ENCODE results near the gene NRXN3. TPM values are rescaled to one million over a fixed set of nuclear protein-coding genes. Genes with fewer than 3 reads are reported as not detected.

The NRXN3 gene
- total RNA-seq, 1 donor from 2014 or later, result 1.0 TPM

DNA sequence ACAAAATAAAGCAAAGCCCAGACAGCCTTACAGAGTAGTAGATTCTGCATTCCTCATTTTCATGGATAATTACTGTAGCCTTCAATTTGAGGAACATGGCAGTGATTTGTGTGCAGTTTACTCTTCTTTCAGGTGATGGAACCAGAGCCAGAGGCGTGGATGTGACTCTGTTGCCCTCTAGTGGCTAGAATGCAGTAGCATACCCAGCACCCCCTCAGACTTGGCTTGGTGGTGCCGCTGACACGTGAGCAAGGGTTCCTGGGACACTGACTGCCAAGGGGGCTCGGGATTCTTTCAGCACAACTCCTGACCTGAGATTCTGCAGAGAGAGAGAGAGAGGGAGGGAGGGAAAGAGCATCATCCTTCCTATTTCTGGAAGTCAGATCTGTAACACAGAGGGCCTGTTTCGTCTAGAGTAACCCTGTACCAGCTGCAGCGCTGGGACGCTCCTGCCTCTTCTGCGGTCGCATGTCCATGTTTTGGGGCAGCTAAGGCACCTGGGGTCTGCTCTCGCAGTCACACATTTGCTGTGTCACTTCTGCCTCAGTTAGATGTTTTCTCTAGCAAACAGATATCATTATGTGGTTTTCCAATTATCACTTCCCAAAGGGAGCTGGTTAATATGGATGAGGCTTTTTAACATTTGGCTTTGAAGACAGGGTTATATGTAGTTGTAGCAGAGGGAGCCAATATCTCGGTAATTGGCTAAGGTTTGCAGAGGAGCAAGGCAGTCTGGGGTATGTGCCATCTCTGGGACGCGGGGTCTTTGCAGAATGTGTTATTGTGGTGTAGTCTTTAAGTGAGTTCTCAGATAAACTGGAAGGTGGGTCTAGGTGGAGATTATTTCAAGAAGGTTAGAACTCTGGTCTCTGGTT is 428.1 kb downstream of the NRXN3 start:
- intact Hi-C loops (cut with micrococcal nuclease), result no loop called here
- ATAC-seq (peak; percentile 90), DNase-seq (peak; percentile 34)

DNA sequence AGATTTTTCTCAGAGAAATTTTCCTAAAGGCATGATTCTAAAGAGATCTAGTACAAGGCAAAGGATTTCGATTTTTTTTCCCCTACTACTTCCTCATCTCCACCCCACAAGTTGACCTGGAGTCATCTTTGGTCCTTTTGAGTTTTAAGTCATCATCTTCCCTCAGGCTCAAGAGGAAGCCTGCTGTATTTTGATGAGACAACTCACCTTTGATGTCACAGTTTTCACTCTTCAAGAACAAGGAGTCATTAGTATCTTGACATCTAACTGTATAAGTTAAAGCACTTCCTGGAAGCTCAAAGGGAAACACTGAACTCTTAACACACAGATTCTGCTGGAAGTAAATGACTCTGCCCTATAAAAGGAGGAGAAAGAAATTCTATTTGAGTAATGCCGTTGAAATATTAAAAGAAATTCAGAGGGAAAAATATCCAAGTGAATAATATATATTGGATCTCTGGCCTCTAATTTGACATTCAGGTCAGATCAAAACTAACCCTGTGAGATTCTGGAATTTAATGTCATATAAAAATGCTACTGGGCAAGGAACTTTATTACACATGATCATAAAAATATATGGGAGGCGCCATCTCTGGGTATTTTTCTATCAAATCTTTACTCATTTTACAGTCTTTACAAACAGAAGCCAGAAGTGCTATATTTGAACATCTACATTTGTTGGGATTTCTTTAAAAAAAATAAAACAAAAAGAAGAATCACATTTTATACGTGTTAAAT is 435.0 kb downstream of the NRXN3 start:
- DNase-seq, result no peak

DNA sequence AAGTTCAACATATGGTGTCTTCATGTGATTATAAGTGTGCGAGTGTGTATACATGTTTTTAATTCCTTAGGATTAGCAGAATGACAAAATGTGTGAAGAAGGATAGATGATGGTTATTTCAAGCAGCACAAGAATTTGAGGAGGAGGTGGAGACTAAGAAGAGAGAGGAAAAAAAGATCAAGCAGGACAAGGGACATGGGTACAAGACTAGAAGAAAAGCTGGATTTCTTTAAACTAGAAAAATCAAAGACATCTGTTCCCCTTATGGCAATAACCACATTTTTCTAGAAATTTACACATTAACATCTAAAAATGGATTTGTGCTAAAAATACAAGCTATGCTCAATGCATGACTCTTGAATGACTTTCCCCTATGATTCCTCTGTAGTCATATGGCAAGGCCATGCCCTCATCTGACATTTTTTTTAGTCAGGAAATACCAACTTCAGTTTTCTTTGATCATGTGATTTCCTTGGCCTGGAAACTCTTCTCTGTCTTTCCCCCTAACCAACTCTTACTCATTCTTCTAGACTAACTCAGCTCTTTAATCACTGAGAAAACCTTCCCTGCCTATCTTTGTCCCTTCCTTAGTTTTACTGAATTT is 435.8 kb downstream of the NRXN3 start:
- intact Hi-C loops (cut with micrococcal nuclease), result no loop called here

More for the DNA sequence above, 435.0 kb downstream of the NRXN3 start:
- intact Hi-C loops (cut with micrococcal nuclease), result no loop called here
- ATAC-seq, result no peak

GRCh38 chr14:78608998-78609787 is 439.0 kb downstream of the NRXN3 start:
- ATAC-seq, result no peak
- intact Hi-C loops (cut with micrococcal nuclease), result no loop called here
- no peak for DNase-seq

More for the DNA sequence above, 435.8 kb downstream of the NRXN3 start:
- DNase-seq, result no peak
- no peak for ATAC-seq

GRCh38 chr14:78610994-78611393 is 440.8 kb downstream of the NRXN3 start:
- intact Hi-C loops (cut with micrococcal nuclease), result no loop called here
- ATAC-seq (no peak), DNase-seq (no peak)

GRCh38 chr14:78611796-78612571 is 441.8 kb downstream of the NRXN3 start:
- DNase-seq (no peak), ATAC-seq (no peak)
- intact Hi-C loops (cut with micrococcal nuclease), result no loop called here

DNA sequence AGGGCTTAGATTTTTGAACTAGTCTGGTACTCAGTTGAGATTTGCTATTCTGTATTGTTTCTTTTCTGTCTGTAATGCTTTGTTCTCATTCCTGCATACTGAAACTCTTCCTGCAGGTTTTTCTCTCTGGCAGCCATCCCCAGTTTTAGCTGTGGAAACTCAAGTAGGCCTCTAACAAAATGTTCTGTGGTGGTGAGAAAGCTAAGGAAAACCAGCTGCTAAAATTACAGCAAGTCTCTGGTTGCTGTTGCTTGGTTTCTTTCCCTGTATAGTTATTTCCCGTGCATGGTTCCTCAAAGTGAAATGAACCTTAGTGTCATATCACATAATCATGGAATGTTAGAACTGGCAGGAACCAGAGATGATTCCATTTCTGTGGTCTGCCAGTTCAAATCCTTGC is 442.5 kb downstream of the NRXN3 start:
- no peak for DNase-seq
- intact Hi-C loops (cut with micrococcal nuclease), result no loop called here
- no peak for ATAC-seq

DNA sequence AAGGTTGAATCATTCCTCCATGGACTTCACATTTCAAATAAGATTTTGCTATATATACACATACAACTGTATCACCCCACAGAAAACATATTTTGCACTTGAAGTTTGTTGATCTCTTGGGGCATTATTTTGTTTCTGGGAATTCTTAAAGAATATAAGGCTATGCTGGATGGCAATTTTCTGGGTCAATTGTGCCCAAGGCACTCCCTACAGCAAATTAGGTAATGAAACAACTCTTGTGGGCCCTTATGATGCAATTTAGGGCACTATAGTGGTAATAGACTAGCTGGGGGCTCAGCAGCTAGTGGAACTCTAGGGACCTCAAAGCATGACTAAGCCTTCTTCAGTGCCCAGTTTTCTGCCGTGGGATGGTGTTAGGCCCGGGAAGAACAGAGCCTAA is 444.4 kb downstream of the NRXN3 start:
- ATAC-seq (no peak), DNase-seq (no peak)
- intact Hi-C loops (cut with micrococcal nuclease), result no loop called here

DNA sequence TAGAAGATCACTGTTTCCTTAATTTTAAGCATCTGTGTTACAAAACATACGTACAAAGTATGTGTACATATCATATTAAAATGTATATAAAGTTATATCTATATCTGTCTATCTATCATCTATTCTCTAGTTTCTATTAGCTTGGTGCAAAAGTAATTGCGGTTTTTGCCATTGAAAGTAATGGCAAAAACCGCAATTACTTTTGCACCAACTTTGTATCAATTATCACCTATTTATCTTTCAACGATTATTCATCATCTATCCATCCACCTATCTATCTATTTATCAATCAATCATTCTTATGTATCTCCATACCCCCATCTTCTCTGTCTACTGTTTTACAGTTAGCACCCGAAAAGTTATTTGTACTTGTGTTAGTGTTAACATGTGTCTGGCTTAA is 447.6 kb downstream of the NRXN3 start:
- no peak for ATAC-seq
- intact Hi-C loops (cut with micrococcal nuclease), result no loop called here

GRCh38 chr14:78618368-78618767 is 448.2 kb downstream of the NRXN3 start:
- intact Hi-C loops (cut with micrococcal nuclease), result no loop called here
- no peak for DNase-seq
- no peak for ATAC-seq

More for the DNA sequence above, 447.6 kb downstream of the NRXN3 start:
- no peak for DNase-seq

GRCh38 chr14:78627114-78627513 is 456.9 kb downstream of the NRXN3 start:
- DNase-seq, result no peak
- intact Hi-C loops (cut with micrococcal nuclease), result no loop called here
- ATAC-seq, result no peak

DNA sequence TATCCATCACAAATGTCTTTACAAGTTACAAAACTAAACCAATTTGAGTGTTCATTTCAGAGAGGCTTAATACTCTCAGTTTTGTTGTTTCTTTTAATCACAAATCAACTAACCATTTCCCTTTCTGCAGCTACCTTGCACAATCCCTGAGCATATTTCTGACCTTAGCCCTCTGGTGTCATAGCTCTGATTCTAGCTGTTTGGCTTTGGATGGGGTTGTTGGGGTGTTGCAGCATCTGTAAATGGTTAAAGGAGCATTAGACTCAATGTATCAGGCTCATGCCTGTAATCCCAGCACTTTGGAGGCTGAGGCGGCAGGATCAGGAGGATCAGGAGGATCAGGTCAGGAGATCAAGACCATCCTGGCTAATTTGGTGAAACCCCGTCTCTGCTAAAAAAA is 461.4 kb downstream of the NRXN3 start:
- no peak for DNase-seq
- ATAC-seq, result no peak
- intact Hi-C loops (cut with micrococcal nuclease), result no loop called here

DNA sequence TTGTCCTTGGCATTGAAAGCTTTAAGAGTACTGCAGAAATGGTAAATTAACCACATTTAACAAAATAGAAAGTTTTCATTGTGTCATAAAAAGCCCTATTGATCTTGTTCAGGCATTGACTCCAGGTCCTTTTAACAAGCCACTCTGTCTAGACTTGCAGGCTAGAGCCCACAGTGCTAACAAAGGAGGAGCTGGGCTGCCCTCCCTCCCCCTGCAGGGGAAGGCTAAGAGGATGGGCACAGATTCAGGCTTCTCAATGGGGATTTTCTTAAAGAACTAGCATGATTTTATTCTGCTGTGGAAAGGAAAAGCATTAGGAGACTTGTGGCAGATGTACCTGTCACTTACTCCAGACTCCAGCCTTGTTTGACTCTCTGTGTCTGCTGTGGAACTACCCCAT is 463.6 kb downstream of the NRXN3 start:
- ATAC-seq, result no peak
- DNase-seq, result no peak
- intact Hi-C loops (cut with micrococcal nuclease), result no loop called here

- DNase-seq (no peak), ATAC-seq (no peak)
- intact Hi-C loops (cut with micrococcal nuclease), result no loop called here
These were observed 467.3 kb downstream of the NRXN3 start for GRCh38 chr14:78637489-78637888.

GRCh38 chr14:78637908-78638475 is 467.8 kb downstream of the NRXN3 start:
- intact Hi-C loops (cut with micrococcal nuclease), result no loop called here
- no peak for ATAC-seq
- no peak for DNase-seq

GRCh38 chr14:78638926-78639325 is 468.8 kb downstream of the NRXN3 start:
- DNase-seq (no peak), ATAC-seq (no peak)
- intact Hi-C loops (cut with micrococcal nuclease), result no loop called here

DNA sequence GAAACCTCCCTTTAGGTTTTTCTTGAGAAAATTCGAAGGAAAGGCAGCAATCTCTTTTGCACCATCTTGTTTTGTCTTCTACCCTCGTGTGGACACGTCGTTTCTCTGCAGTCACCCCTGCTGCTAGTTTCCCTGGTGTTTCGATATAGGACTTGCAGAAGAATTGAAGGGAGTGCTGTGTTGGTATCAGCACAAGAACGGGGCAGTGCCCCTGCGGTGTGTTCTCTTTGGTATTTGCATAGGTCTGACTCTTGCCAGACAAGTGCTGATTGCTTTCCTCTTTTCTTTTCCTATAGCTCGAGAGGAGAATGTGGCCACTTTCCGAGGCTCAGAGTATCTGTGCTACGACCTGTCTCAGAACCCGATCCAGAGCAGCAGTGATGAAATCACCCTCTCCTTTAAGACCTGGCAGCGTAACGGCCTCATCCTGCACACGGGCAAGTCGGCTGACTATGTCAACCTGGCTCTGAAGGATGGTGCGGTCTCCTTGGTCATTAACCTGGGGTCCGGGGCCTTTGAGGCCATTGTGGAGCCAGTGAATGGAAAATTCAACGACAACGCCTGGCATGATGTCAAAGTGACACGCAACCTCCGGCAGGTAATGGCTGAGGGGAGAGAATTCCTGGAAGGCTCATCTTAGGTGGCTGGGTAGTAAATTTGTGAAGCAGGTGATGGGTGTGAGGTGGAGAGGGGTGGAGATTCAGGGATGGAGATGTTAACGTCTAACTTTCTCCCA is 474.8 kb downstream of the NRXN3 start:
- intact Hi-C loops (cut with micrococcal nuclease), result no loop called here
- ATAC-seq (no peak), DNase-seq (no peak)

DNA sequence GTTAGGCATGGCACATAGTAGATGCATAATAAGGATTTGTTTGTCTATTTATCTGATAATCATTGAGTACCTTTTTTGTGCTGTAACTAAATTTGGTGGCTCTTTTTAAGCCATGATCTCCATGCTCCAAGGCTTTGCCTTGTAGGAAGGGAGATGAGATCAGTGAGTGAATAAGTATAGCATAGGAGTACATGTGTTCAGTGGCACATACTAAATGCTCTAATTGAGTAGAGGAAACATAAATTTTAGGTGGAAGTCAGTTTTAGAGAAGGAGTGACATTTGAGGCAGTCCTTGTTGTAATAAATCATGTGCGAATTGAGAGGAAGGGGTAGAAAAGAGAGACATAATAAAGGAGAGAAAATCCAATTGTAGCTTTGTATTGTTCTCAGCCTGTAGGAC is 482.6 kb downstream of the NRXN3 start:
- ATAC-seq (no peak), DNase-seq (no peak)
- intact Hi-C loops (cut with micrococcal nuclease), result no loop called here

All from left ventricle myocardium superior (tissue), 1 donor.